ENCODE results near the gene SLC1A4. TPM values are rescaled to one million over a fixed set of nuclear protein-coding genes. Genes with fewer than 3 reads are reported as not detected.
A peak's percentile ranks its signal among the peaks of the same experiment; 100 is the strongest.

Gene SLC1A4
- polyA plus RNA-seq, 3 donors, result 3.2 to 4.5 (median 4.4) TPM

GRCh38 chr2:65055422-65056214, 66.4 kb downstream of the SLC1A4 start:
- Histone ChIP-seq H3K36me3 (replicated peaks in 1 of 2; ENCODE audit: control insufficient read depth in 1 of 2, insufficient read depth in 2 of 2, low read length in 2 of 2) (no peaks in the 10 kb centered on the region), H3K9ac (ENCODE audit: insufficient read depth, low read length, poor library complexity, severe bottlenecking) (peak overlapping the region; percentile 73), H3K4me2 (replicated peaks; ENCODE audit: extremely low read depth, low read length, poor library complexity, severe bottlenecking) (peak overlapping the region; percentile 87), H2AFZ (ENCODE audit: insufficient read depth, low read depth, low read length, poor library complexity, severe bottlenecking) (peak overlapping the region; percentile 95), H3K4me1 (ENCODE audit: control insufficient read depth in 1 of 2, insufficient read depth in 2 of 2, low read length in 2 of 2) (peaks cover 44 to 53% of the 10 kb centered on the region in 2 donors), H3K9me3 (replicated peaks in 1 of 2; ENCODE audit: control insufficient read depth in 1 of 2, insufficient read depth in 1 of 2, low read length in 2 of 2) (no peaks in the 10 kb centered on the region), H3K27ac (ENCODE audit: low read depth in 1 of 2, low read length in 2 of 2) (peak overlapping the region; percentile 44 to 81), H3K27me3 (ENCODE audit: control insufficient read depth in 2 of 2, insufficient read depth in 2 of 2, low read length in 2 of 2) (no peaks in the 10 kb centered on the region), H4K20me1 (ENCODE audit: insufficient read depth, low read length) (no peaks in the 10 kb centered on the region), H3K79me2 (ENCODE audit: insufficient read depth, low read length) (peaks cover 48% of the 10 kb centered on the region), H3K4me3 (replicated peaks in 1 of 3; ENCODE audit: low read depth in 2 of 3, low read length in 3 of 3) (peak overlapping the region; percentile 67 to 93 (median 77))
- Mint-ChIP-seq H3K36me3 (peaks cover 0 to 4% of the 10 kb centered on the region in 2 donors), H3K27me3 (ENCODE audit: low read depth in 3 of 3) (peaks cover 0 to 2% (median 1%) of the 10 kb centered on the region in 3 donors), H3K4me3 (peak overlapping the region; percentile 97 to 99), H3K27ac (peak overlapping the region; percentile 82 to 95 (median 92)), H3K9me3 (peaks cover 0 to 2% (median 0%) of the 10 kb centered on the region in 7 donors), H3K4me1 (peaks cover 60% of the 10 kb centered on the region)
- intact Hi-C loops (cut with micrococcal nuclease), result no loop called here
- DNase-seq, result peak; percentile 17 to 33 (median 26)
- no peak for TF ChIP-seq CTCF (IDR thresholded peaks at IDR 0.05)
- WGBS (ENCODE audit: insufficient coverage), result 4% methylated on average over 40 of the region's 42 CpGs

- Histone ChIP-seq H4K20me1 (ENCODE audit: insufficient read depth, low read length) (no peaks in the 10 kb centered on the region), H2AFZ (ENCODE audit: insufficient read depth, low read depth, low read length, poor library complexity, severe bottlenecking) (peak within 1 kb of the TSS; percentile 95), H3K27me3 (ENCODE audit: control insufficient read depth in 2 of 2, insufficient read depth in 2 of 2, low read length in 2 of 2) (no peaks in the 10 kb centered on the region), H3K4me3 (replicated peaks in 1 of 3; ENCODE audit: low read depth in 2 of 3, low read length in 3 of 3) (peak within 1 kb of the TSS; percentile 67 to 93 (median 77)), H3K36me3 (replicated peaks in 1 of 2; ENCODE audit: control insufficient read depth in 1 of 2, insufficient read depth in 2 of 2, low read length in 2 of 2) (no peaks in the 10 kb centered on the region), H3K4me1 (ENCODE audit: control insufficient read depth in 1 of 2, insufficient read depth in 2 of 2, low read length in 2 of 2) (peaks cover 44 to 53% of the 10 kb centered on the region in 2 donors), H3K79me2 (ENCODE audit: insufficient read depth, low read length) (peaks cover 54% of the 10 kb centered on the region), H3K4me2 (replicated peaks; ENCODE audit: extremely low read depth, low read length, poor library complexity, severe bottlenecking) (peak within 1 kb of the TSS; percentile 87), H3K27ac (ENCODE audit: low read depth in 1 of 2, low read length in 2 of 2) (peak within 1 kb of the TSS; percentile 44 to 81), H3K9ac (ENCODE audit: insufficient read depth, low read length, poor library complexity, severe bottlenecking) (peak within 1 kb of the TSS; percentile 73), H3K9me3 (replicated peaks in 1 of 2; ENCODE audit: control insufficient read depth in 1 of 2, insufficient read depth in 1 of 2, low read length in 2 of 2) (no peaks in the 10 kb centered on the region)
- peak within 1 kb of the TSS; percentile 82 to 95 (median 92) for H3K27ac Mint-ChIP-seq
- peak; percentile 94 to 97 (median 96) for DNase-seq
- peaks cover 0 to 2% (median 0%) of the 10 kb centered on the region in 7 donors for H3K9me3 Mint-ChIP-seq
- intact Hi-C loops (cut with micrococcal nuclease), result no loop called here
- WGBS (ENCODE audit: insufficient coverage), result under 1% methylated on average over 97 of the region's 99 CpGs
- no peak for TF ChIP-seq CTCF (IDR thresholded peaks at IDR 0.05)
- H3K36me3 Mint-ChIP-seq, result peaks cover 0 to 4% of the 10 kb centered on the region in 2 donors
- H3K4me1 Mint-ChIP-seq, result peaks cover 60% of the 10 kb centered on the region
- H3K4me3 Mint-ChIP-seq, result peak within 1 kb of the TSS; percentile 97 to 99
- peaks cover 0 to 1% (median 1%) of the 10 kb centered on the region in 3 donors for H3K27me3 Mint-ChIP-seq (ENCODE audit: low read depth in 3 of 3)
Measured at GRCh38 chr2:65056215-65057053, 67.2 kb downstream of the SLC1A4 start, which contains the start of gene CEP68. TSS of gene CEP68 (plus strand) at chr2:65056416. CDS start at chr2:65069445, 13,029 bp downstream.
